HT1080 (cell line): Measurements from ENCODE around the gene LDHD. TPM values are rescaled to one million over a fixed set of nuclear protein-coding genes. Genes with fewer than 3 reads are reported as not detected.
"Not testable (repeated sequence)": the region's sequence is repeated elsewhere in the genome, so short reads cannot be mapped to it uniquely, and the experiment has no call there.

ENCODE experiments used
- DNase-seq: peaks from one replicate; pipeline ENCODE4 v3.0.0-alpha.2; 2015; ENCODE audit warnings: low read depth
- polyA plus RNA-seq, 2 experiments: library from polyadenylated mRNA; depleted of rRNA; stranded (reverse); fragments of >200 nt; gene quantifications; 2 replicates each; pipeline ENCODE4 v1.2.3, GENCODE V29; 2015
- total RNA-seq: library from RNA; depleted of rRNA; stranded (reverse); fragments of >200 nt; shearing (Covaris generic); gene quantifications from 2 replicates; pipeline ENCODE4 v1.2.3, GENCODE V29; 2014; rRNA removed

The LDHD gene
- total RNA-seq: not detected in 2 replicates
- polyA plus RNA-seq (2015; cell fraction: cytosol; rRNA removed): 0.30 and 0.78 TPM in 2 replicates
- polyA plus RNA-seq (2015; cell fraction: nucleus; rRNA removed): 1.3 and 1.5 TPM in 2 replicates

DNA sequence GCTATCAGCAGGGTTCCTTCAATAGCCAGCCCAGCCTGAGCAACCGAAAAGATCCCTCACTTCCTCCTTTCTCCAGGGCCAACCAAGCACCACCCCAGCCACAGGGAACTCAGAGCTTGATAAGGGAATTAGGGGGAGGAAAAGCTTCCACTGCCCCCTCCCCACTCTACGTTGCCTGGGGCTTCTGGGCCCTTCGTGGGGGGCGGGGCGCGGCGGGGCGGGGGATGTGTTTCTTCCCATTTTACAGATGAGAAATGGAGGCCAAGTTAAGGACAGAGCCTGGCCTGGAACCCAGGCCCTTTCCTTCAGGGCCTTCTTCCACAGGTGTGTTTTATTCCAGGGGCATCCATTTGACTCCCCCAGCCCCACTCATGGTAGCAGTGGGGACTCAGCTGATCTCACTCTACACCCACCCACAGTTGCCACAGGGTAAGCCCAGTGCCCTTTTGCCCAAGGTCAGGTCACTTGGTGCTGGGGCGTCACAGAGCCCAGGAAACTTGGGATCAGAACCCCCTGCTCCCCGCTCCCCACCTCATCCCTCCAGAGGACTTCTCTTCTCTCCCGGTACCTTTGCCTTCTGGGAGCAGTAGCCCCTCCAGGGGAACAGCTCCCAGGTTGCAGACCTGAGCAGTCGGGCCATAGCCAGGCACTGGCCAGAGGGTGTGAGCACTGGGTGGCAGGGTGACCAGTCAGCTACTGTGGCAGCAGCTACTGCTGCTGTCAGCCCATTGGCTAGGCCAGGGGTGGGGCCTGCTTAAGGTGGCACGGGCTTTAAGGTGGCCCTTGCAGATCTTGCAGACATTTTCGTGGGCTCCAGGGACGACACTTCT lies at the start of gene LDHD:
Gene LDHD, minus strand, starts transcription at position 700 of the 830 bp plus-strand sequence. Its CDS starts 60 bp downstream, at position 640.
- DNase-seq: no peak

DNA sequence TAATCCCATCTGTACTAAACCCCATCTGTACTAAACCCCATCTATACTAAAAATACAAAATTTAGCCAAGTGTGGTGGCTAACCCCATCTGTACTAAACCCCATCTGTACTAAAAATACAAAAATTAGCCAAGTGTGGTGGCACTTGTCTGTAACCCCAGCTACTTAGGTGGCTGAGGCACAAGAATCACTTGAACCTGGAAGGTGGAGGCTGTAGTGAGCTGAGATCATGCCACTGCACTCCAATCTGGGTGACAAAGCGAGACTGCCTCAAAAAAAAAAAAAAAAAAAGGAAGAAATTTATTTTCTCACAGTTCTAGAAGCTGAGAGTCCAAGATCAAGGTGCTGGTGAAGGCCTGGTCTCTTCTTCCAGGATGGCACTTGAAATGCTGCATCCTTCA lies 43.8 kb upstream of the LDHD start:
- no peak for DNase-seq

DNA sequence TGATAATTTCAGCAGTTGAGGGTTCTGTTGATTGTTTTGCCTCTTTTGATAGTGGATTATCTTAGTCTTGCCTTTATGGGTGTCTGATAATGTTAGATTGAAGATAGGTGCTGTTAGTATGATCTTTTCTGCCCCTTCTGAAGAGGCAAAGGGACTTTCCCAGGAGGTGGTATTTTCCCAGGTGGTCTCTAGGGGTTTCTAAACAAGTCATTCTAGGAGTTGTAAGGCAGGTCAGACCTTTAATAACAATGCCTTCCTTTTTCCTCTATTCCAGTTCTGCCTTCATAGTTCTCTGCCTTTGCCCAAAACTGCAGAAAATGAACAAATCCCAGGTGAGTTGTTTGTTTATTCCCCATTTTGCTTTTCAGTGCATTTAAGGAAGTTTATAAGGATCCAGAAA lies 36.1 kb upstream of the LDHD start:
- DNase-seq: no peak

DNA sequence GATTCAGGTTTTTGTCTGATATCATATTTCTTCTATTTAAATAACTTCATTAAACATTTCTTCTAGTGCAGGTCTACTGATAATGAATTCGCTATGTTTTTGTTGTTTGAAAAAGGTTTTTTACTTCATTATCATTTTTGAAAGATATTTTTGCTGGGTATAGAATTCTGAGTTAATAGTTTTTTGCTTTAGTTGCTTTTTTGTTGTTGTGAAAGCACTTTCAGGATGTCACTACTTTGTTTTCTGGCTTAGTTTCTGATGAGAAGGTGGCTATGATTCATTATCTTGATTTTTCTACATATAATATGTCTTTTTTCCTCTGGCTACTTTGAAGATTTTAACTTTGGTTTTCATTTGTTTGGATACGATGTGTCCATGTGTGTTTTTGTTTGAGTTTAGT lies 35.2 kb upstream of the LDHD start:
- DNase-seq: no peak

DNA sequence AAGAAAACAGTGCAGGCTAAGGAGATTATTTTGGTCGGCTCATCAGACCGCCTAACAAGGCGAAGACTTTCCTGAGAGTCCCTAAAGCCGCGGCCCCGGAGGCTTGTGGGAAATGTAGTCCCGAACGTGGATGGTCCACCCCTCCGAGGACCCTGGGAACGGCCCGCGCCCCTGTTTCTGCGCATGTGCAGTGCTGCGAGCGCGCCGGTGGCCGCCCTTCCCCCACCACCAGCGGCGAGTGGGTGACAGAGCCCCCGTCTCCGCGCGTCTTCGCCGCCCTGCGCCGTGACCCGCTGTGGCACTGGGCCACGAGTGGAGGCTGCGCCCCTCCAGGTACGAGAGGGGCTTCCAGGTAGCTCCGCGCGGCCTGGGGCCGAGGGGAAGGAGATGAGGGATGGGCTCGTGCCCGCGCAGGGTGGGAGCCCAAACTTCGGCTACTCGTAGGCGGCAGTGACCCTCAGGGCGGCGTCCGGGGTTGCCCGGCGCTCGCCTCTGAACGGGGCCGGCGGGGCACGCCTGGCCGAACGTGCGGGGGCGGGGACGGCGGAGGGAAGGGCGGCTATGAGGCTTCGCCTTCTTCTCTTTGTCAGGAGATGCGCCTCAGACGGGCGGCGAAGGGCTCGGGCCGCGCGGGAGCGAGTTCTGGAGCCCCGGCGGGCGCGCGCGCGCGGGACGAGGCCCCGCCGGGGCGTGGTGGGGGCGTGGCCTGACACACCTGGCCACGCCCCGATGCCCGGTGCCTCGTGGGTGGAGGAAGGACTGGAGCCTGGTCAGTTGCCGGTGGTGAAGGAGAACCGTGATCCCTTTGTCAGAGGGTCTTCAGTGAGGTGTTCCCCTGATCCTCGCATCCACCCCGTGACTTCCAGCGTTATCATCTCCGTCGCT lies 32.0 kb upstream of the LDHD start, which contains the start of gene ZFP1:
Gene ZFP1, plus strand, starts transcription at position 214 of the 885 bp plus-strand sequence. CDS start 4,428 bp downstream, outside the sequence.
- peak; percentile 83 for DNase-seq

DNA sequence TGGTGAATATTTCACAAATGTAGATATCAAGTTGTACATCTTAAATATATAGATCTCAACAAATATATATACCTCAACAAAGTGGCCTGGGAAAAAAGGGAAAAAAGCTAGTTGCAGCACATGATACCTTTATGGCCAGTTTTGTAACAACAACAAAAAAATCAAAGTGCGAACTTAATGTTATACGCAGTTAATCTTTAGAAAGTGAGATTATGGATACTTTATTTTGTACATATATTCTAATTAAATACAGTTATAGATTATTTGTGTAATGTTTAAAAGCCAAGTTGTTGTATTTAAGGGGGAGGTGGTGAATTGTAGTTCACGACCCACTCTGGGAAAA lies 31.4 kb upstream of the LDHD start:
- no peak for DNase-seq

DNA sequence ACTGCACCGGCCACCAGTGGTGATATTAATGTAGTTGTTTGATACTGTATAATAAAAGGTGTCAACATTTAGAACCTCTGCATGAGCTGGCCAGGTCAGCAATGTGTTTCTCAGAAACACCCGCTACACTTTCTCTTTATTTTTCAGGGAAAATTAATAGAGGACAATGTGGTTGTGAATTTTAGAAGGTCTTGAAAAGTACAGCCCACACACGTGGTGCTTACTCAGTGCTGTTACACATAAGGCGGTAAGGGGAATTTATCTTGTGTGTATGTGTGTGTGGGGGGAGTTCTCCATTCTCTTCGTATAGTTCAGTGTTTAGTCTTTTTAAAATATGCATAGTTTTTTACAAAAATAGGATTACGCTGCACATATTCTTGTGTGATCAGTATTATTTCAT lies 27.4 kb upstream of the LDHD start:
- no peak for DNase-seq

DNA sequence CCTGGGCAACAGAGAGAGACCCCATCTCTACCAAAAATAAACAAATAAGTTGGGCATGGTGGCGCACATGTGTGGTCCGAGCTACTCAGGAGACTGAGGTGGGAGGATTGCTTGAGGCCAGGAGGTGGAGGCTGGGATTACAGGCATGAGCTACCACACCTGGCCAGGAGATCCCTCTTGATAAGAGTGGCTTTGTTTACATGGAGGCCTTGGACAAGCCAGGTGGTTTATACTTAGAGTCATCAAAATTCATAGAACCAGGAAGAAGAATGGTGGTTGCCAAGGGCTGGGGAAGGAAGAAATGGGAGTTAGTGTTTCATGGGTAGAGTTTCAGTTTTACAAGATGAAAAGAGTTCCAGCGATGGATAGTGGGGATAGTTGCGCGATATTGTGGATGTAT lies 22.9 kb upstream of the LDHD start:
- DNase-seq: no peak

DNA sequence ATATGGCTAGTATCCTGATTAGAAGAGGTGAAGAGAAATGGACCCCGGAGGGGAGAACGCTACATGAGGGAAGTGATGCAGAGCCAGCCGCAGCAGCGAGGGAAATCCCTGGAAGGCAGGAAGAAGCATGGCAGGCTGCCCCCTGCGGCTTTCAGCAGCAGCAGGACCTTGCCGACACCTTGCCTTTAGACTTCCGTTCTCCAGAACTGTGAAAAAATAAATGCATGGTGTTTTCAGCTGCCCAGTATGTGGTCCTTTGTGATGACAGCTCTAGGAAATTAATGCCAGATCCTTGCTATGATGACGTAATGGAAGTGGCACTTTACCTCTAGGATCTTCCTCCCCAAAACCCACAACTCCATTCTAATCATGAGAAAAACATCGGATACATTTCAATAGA lies 22.1 kb upstream of the LDHD start:
- peak; percentile 47 for DNase-seq

DNA sequence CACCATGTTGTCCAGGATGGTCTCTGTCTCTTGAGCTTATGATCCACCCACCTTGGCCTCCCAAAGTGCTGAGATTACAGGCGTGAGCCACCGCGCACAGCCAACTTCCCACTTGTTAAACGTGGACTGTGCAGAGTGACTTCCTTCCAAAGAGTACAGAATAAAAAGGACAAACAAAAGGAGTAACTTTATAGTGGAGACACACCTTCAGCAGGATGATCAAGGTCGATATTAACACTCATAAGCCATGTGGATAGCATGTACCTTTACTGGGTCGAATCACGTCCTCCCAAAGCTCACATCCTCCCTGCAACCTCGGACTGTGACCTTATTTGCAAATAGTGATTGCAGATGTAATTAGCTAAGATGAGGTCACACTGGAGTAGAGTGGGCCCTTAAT lies 21.7 kb upstream of the LDHD start:
- no peak for DNase-seq

DNA sequence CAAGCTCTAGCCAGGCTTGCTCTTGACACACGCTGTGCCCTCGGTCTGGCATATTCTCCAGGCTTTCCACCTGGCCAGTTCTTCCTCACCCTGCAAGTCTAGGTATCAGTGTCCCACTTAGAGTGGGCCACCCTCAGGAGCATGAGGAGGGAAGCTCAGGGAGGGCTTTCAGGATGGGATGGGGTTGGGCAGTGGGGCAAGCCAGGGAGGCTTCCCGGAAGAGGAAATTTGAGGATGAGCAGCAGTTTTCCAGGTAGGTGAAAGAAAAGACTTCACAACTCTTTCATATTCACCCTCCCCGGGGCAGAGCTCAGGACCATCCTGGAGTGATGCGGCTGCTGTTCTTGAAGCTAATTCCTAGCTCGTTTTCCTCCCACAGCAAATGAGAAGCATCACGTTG lies 14.5 kb upstream of the LDHD start:
- DNase-seq: no peak

DNA sequence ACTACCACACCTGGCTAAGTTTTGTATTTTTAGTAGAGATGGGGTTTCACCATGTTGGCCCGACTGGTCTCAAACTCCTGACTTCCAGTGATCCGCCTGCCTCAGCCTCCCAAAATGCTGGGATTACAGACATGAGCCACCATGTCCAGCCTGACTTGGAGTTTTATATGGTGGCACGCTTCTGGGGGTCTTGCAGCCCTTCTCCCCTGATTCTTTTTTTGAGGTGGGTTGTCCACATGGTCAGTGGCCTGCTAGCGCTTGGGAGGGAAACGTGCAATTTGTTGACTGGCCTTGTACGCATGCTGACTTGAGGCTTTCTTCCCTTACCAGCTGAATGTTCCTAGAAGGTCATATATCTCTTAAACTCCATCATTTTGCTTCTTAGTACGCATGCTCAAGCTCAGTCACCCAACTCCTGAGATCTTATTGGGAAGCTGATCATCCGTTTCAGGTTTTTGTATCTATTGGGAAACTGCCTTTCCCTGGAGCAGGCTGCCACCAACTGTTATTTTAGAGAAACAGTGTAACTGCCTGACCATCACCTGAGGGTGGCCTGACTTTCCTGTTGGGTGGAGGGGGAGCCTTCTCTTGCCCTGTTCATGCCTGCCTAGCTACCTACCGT lies 13.7 kb upstream of the LDHD start:
- no peak for DNase-seq

DNA sequence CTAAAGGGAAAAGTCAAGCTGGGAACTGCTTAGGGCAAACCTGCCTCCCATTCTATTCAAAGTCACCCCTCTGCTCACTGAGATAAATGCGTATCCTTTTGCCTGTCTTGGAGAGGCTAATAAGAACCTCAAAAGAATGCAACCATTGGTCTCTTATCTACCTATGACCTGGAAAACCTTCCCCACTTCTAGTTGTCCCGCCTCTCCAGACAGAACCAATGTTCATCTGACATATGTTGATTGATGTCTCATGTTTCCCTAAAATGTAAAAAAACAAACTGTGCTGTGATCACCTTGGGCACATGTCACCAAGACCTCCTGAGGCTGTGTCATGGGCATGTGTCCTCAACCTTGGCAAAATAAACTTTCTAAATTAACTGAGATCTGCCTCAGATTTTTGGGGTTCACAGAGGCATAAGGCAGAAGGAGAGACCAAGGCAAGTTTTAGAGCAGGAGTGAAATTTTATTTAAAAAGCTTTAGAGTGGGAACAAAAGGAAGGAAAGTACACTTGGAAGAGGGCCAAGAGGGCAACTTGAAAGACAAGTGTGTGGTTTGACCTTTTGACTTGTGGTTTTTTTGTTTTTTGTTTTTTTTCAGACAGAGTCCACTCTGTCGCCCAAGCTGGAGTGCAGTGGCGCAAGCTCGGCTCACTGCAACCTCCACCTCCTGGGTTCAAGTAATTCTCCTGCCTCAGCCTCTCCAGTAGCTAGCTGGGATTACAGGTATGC lies 13.0 kb upstream of the LDHD start:
- DNase-seq: not testable (repeated sequence)

DNA sequence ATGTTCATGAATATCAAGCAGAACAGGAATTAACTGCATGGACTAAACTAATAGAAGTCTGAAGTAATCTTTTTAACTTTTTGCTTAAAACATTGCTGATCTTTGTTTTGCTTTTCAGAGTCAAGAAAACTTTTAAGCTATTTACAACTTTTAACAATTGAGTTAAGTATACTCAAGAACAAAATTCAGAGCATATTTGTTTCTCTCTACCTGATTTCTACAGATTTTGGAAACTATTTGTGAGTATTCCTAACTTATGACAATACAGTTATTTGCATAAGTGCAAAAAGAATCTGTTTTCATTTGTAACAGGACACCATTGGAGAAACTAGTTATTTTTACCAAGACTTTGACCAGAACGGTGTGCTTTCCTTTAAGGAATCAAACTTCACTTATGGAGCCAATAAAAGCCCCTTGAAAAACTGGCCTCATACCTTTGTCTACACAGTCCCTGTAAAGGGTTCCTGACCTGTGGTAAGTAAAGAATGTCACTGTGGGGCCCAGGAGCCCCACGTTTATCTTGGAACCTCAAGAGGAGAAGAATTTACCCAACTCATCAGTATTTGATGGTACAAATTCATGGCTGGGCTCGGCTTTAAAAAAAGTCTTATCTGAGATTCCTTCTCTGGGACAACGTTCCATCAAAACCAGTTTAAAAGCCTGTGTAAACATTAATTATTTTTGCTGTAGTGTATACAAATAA lies 11.3 kb upstream of the LDHD start:
- DNase-seq: no peak

DNA sequence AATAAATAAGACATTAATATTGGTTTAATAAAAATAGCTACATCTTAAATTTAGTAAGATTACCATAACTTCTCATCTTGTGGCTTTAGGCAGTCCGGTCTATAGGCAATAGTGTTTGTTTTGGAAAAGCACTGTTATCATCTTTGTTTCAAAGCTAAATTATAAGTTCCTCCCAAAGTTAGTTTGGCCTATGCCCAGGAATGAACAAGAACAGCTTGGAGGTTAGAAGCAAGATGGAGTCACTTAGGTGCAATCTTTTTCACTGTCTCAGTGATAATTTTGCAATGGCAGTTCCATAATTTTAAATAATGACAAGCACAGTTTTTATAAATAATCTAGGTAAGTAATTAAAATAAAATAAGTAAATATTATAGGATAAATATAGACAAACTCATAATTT lies 6.0 kb upstream of the LDHD start:
- no peak for DNase-seq

DNA sequence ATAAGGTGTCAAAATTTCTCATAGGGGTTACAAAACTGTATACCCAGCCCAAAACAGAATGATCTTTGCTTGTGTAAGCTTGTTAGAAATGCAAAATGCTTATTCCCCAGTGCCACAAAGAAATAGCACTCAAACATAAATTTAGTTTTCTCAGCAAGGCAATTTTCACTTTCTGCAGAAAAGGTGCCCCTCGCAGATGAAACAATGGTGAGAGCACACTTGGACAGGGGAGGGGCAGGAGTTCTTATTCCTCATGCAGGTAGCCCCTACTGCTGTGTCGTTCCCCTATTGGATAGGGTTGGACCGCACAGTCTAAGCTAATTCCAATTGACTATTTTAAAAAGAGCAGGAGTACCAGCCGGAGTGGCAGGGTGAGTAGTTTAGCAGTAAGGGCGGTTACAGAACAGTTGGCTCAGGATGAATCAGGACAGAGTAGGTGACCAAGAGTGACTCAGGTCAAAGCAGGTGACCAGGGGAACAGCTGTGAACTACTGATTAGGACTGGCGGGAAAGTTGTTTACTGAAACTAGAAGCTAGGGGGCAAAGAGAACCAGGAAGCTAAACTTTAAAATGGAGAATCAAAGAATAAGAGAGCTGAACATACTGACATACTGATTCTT lies 5.5 kb upstream of the LDHD start:
- no peak for DNase-seq

DNA sequence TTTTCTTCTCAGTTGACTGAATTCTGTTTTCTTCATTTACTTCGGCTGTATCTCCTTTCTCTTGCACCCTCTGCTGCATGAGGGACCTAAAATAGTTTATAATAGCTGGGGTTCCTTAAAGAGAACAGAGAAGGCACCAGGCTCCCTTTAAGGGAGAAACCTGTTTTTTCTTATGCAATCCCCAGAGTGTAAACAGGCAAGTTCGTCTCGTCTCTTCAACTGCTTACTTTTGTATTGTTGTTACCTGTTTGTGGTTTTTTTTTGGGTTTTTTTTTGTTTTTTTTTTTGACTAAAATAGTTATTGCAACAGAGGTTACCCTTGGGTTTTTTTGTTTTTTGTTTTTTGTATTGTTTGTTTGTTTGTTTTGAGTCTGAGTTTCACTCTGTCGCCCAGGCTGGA lies 3.7 kb upstream of the LDHD start:
- no peak for DNase-seq

DNA sequence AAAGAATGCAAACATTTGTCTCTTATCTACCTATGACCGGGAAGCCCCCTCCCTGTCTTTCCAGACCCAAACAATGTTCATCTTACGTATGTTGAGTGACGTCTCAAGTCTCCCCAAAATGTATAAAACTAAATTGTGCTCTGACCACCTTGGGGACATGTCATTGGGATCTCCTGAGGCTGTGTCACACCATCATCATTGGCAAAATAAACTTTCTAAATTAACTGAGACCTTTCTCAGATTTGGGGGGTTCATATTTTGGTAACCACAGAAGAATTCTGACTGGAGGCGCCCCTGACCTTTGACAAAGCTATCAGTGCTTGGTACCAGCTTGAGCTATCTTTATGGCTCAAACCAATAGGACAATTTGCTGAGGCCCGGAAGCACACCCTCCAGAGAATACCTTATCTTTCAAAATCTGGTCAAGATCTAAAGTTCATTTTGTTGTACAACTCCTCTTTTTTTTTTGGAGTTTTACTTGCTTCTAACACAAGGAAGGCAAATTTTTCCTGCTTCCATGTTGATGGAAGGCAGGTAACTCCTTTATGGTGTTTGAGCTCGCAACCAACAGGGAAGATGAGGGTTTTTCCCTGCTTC lies 2.5 kb upstream of the LDHD start:
- DNase-seq: no peak

DNA sequence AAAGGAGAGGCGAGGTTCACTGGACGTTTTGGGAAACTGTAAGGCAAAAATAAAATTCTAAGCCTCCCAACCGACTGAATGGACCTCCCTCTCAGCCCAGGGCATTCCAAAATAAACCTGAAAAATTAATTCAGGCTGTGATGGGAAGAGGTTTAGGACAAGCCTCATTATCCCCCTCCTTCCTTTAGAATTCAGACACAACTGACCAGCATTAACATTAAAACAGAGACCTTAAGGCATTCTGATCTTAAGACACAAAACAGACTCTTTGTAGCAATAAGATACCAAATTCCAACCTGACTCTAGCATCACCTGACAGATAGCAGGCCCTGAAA lies 298 bp upstream of the LDHD start:
- DNase-seq: no peak
